ENCODE results near the gene TVP23B. TPM values are rescaled to one million over a fixed set of nuclear protein-coding genes. Genes with fewer than 3 reads are reported as not detected.
"Not testable (repeated sequence)": the region's sequence is repeated elsewhere in the genome, so short reads cannot be mapped to it uniquely, and the experiment has no call there.

TVP23B gene
- total and polyA plus RNA-seq, 2 of the 13 experiments (the other 11 are each of a cell fraction or from before 2014, with no cell fraction given) = 45.1 to 66.5 TPM

DNA sequence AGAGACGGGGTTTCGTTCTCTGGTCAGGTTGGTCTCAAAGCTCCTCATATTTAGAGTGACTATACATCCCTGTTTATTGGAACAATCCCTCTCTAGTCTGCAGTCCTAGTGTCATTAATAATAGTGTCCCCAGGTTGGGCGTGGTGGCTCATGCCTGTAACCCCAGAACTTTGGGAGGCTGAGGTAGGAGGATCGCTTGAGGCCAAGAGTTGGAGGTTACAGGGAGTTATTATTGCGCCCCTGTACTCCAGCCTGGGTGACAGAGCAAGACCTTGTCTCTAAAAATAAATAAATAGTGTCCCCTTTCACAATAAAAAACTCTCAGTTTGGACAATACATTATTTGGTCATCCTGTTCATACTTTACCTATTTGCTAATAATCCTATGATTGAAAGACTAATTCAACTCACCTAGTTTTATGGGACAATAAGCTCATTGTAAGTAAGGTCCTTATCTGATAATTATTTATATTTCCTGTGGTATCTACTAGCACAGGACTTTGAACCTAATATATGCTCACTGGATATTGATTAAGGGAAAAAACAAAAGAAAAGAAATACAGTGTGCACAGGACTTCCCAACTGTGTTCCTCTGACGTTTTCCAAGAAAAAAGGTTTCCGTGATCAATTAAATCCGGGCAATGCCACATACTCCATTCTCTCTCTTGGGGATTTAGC is 23.5 kb upstream of the TVP23B start:
- ATAC-seq = peak; percentile 43; the same call in 2 of the 3 replicates
- CTCF ChIA-PET (ENCODE audit: low intra/inter-chr PET ratio, low total read pairs); FAIRE-seq; POLR2A ChIA-PET; H3K9me3 ChIP-seq (ENCODE audit: low read length); H3K9ac ChIP-seq (ENCODE audit: insufficient read depth, low read depth, low read length); in situ Hi-C loops (cut with HindIII; ENCODE audit: extremely low pct_ligation_motif_present, low pct_unique_long_range_greater_than_20kb); H3K4me3 ChIP-seq (replicated peaks in 1 of 3; ENCODE audit: insufficient read depth in 1 of 3, low read depth in 2 of 3, low read length in 3 of 3); H4K20me1 ChIP-seq (ENCODE audit: insufficient read depth, low read length); intact Hi-C loops (cut with micrococcal nuclease; ENCODE audit: unreplicated experiment); H2AFZ ChIP-seq (ENCODE audit: low read length); H3K27me3 ChIP-seq (ENCODE audit: control insufficient read depth in 1 of 2, insufficient read depth in 2 of 2, low read length in 2 of 2); H3K36me3 ChIP-seq (replicated peaks in 1 of 2; ENCODE audit: control insufficient read depth in 1 of 2, insufficient read depth in 2 of 2, low read length in 2 of 2); H3K79me2 ChIP-seq (ENCODE audit: insufficient read depth, low read length); BruUV-seq (replicated peaks); H3K27ac ChIP-seq (ENCODE audit: extremely low read length, insufficient read depth, low read length); TF ChIP-seq CREB1 (IDR thresholded peaks at IDR 0.05); CREM (CRISPR knock-in tag; IDR thresholded peaks at IDR 0.05); SOX13 (IDR thresholded peaks at IDR 0.05); SOX6 (IDR thresholded peaks at IDR 0.05): not testable (repeated sequence)
- H3K4me1 ChIP-seq (ENCODE audit: insufficient read depth, low read length) = peaks cover 20% of the 10 kb centered on the region
- H3K4me2 ChIP-seq (ENCODE audit: low read depth, low read length) = peak overlapping the region; percentile 36
- 49% methylated on average over 8 of the region's 8 CpGs for WGBS (ENCODE audit: low lambda C conversion rate)
- peak; percentile 53 for DNase-seq (ENCODE audit: low spot score)
- TF ChIP-seq ZMYM3 (CRISPR knock-in tag; IDR thresholded peaks at IDR 0.05) (peak; percentile 86), CREB1 (CRISPR knock-in tag; IDR thresholded peaks at IDR 0.05) (peak; percentile 33; the same call in 1 of the 2 replicates), ZNF770 (CRISPR knock-in tag; IDR thresholded peaks at IDR 0.05) (peak; percentile 97), ISL2 (CRISPR knock-in tag; IDR thresholded peaks at IDR 0.05) (0 out of 2 replicates have a peak, but pooled peaks have one; percentile 33), BCL6 (CRISPR knock-in tag; IDR thresholded peaks at IDR 0.05) (peak; percentile 47; the same call in 1 of the 2 replicates), ONECUT2 (CRISPR knock-in tag; IDR thresholded peaks at IDR 0.05) (peak; percentile 62; the same call in 1 of the 2 replicates), MIXL1 (CRISPR knock-in tag; IDR thresholded peaks at IDR 0.05) (peak; percentile 45; the same call in 1 of the 2 replicates), CREM (IDR thresholded peaks at IDR 0.05) (peak; percentile 18; the same call in 1 of the 2 replicates), SOX5 (CRISPR knock-in tag; IDR thresholded peaks at IDR 0.05; ENCODE audit: borderline replicate concordance) (peak; percentile 50; the same call in 1 of the 2 replicates), SOX13 (CRISPR knock-in tag; conservative IDR thresholded peaks at IDR 0.05 in 1 of 2, IDR thresholded peaks at IDR 0.05 in 1 of 2) (peak in 1 of 2 experiments; percentile 54; a peak in 1 of 4 replicates), SOX6 (CRISPR knock-in tag; IDR thresholded peaks at IDR 0.05) (peak; percentile 51; the same call in 1 of the 2 replicates), GATAD2A (CRISPR knock-in tag; IDR thresholded peaks at IDR 0.05) (peak; percentile 43; the same call in 1 of the 2 replicates), SALL1 (CRISPR knock-in tag; IDR thresholded peaks at IDR 0.05) (0 out of 2 replicates have a peak, but pooled peaks have one; percentile 29)
- TF ChIP-seq, protein P1, sequence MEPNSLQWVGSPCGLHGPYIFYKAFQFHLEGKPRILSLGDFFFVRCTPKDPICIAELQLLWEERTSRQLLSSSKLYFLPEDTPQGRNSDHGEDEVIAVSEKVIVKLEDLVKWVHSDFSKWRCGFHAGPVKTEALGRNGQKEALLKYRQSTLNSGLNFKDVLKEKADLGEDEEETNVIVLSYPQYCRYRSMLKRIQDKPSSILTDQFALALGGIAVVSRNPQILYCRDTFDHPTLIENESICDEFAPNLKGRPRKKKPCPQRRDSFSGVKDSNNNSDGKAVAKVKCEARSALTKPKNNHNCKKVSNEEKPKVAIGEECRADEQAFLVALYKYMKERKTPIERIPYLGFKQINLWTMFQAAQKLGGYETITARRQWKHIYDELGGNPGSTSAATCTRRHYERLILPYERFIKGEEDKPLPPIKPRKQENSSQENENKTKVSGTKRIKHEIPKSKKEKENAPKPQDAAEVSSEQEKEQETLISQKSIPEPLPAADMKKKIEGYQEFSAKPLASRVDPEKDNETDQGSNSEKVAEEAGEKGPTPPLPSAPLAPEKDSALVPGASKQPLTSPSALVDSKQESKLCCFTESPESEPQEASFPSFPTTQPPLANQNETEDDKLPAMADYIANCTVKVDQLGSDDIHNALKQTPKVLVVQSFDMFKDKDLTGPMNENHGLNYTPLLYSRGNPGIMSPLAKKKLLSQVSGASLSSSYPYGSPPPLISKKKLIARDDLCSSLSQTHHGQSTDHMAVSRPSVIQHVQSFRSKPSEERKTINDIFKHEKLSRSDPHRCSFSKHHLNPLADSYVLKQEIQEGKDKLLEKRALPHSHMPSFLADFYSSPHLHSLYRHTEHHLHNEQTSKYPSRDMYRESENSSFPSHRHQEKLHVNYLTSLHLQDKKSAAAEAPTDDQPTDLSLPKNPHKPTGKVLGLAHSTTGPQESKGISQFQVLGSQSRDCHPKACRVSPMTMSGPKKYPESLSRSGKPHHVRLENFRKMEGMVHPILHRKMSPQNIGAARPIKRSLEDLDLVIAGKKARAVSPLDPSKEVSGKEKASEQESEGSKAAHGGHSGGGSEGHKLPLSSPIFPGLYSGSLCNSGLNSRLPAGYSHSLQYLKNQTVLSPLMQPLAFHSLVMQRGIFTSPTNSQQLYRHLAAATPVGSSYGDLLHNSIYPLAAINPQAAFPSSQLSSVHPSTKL (CRISPR knock-in tag; IDR thresholded peaks at IDR 0.05) = 0 out of 2 replicates have a peak, but pooled peaks have one; percentile 9
